ENCODE data around the gene P3H2.
"Not testable (repeated sequence)": the region's sequence is repeated elsewhere in the genome, so short reads cannot be mapped to it uniquely, and the experiment has no call there.

The P3H2 gene

GRCh38 chr3:190120269-190121060 lies at the start of gene P3H2:
TSS of gene P3H2 (minus strand) at chr3:190120897. CDS start at chr3:190120731, 166 bp downstream.
- Mint-ChIP-seq H3K27ac (no peak within 1 kb of the TSS), H3K27me3 (peaks cover 87% of the 10 kb centered on the region), H3K9me3 (no peaks in the 10 kb centered on the region), H3K4me3 (peak within 1 kb of the TSS; percentile 74 to 79), H3K4me1 (peaks cover 10% of the 10 kb centered on the region)
- ATAC-seq (peak; percentile 79), DNase-seq (peak; percentile 21 to 27)

GRCh38 chr3:190169877-190170276 lies 49.2 kb upstream of the P3H2 start:
- DNase-seq (no peak), ATAC-seq (no peak)
- H3K4me1 Mint-ChIP-seq: peaks cover 9% of the 10 kb centered on the region
- peaks cover 9% of the 10 kb centered on the region for H3K27me3 Mint-ChIP-seq
- H3K9me3 Mint-ChIP-seq: no peaks in the 10 kb centered on the region
- peak overlapping the region; percentile 42 to 77 for H3K27ac Mint-ChIP-seq
- H3K4me3 Mint-ChIP-seq: peak overlapping the region in 1 of 2 donors; percentile 29

- DNase-seq (no peak), ATAC-seq (no peak)
- Mint-ChIP-seq H3K4me3 (no peak overlapping the region), H3K9me3 (no peaks in the 10 kb centered on the region), H3K27me3 (peaks cover 3% of the 10 kb centered on the region), H3K4me1 (peaks cover 9% of the 10 kb centered on the region), H3K27ac (peak overlapping the region in 1 of 2 donors; percentile 77)
These were observed 48.5 kb upstream of the P3H2 start for GRCh38 chr3:190169243-190169642.

- H3K4me3 Mint-ChIP-seq: no peak overlapping the region
- H3K9me3 Mint-ChIP-seq: no peaks in the 10 kb centered on the region
- ATAC-seq (no peak), DNase-seq (no peak)
- peak overlapping the region in 1 of 2 donors; percentile 34 for H3K27ac Mint-ChIP-seq
- H3K4me1 Mint-ChIP-seq: peaks cover 9% of the 10 kb centered on the region
- H3K27me3 Mint-ChIP-seq: no peaks in the 10 kb centered on the region
These were observed 47.4 kb upstream of the P3H2 start for GRCh38 chr3:190167936-190168680.

- peaks cover 9% of the 10 kb centered on the region for H3K4me1 Mint-ChIP-seq
- H3K4me3 Mint-ChIP-seq: no peak overlapping the region
- peaks cover 0 to 7% of the 10 kb centered on the region in 2 donors for H3K9me3 Mint-ChIP-seq
- DNase-seq: no peak
- no peak for ATAC-seq
- no peak overlapping the region for H3K27ac Mint-ChIP-seq
- no peaks in the 10 kb centered on the region for H3K27me3 Mint-ChIP-seq
These were observed 46.3 kb upstream of the P3H2 start for GRCh38 chr3:190166948-190167347.

- no peak overlapping the region for H3K27ac Mint-ChIP-seq
- no peak for ATAC-seq
These were observed 44.6 kb upstream of the P3H2 start for GRCh38 chr3:190165253-190165652.

GRCh38 chr3:190162013-190162412 lies 41.3 kb upstream of the P3H2 start:
- not testable (repeated sequence) for H3K4me1 Mint-ChIP-seq, H3K4me3 Mint-ChIP-seq, H3K9me3 Mint-ChIP-seq, H3K27me3 Mint-ChIP-seq, ATAC-seq, H3K27ac Mint-ChIP-seq, DNase-seq

More at GRCh38 chr3:190165253-190165652, 44.6 kb upstream of the P3H2 start:
- peaks cover 9% of the 10 kb centered on the region for H3K4me1 Mint-ChIP-seq
- no peak for DNase-seq
- no peak overlapping the region for H3K4me3 Mint-ChIP-seq
- peaks cover 0 to 7% of the 10 kb centered on the region in 2 donors for H3K9me3 Mint-ChIP-seq
- H3K27me3 Mint-ChIP-seq: no peaks in the 10 kb centered on the region

GRCh38 chr3:190159902-190160435 lies 39.3 kb upstream of the P3H2 start:
- Mint-ChIP-seq H3K27me3 (peaks cover 7% of the 10 kb centered on the region), H3K9me3 (peaks cover 4 to 7% of the 10 kb centered on the region in 2 donors), H3K27ac (no peak overlapping the region), H3K4me1 (no peaks in the 10 kb centered on the region), H3K4me3 (no peak overlapping the region)
- no peak for DNase-seq
- ATAC-seq: no peak

GRCh38 chr3:190158261-190158660 lies 37.6 kb upstream of the P3H2 start:
- H3K4me3 Mint-ChIP-seq: no peak overlapping the region
- H3K4me1 Mint-ChIP-seq: no peaks in the 10 kb centered on the region
- DNase-seq: no peak
- peaks cover 4 to 7% of the 10 kb centered on the region in 2 donors for H3K9me3 Mint-ChIP-seq
- peaks cover 7% of the 10 kb centered on the region for H3K27me3 Mint-ChIP-seq
- no peak overlapping the region for H3K27ac Mint-ChIP-seq
- no peak for ATAC-seq

GRCh38 chr3:190155752-190156151 lies 35.1 kb upstream of the P3H2 start:
- H3K27ac Mint-ChIP-seq: peak overlapping the region in 1 of 2 donors; percentile 52
- H3K27me3 Mint-ChIP-seq: peaks cover 7% of the 10 kb centered on the region
- no peak for ATAC-seq
- DNase-seq: no peak
- peaks cover 0 to 4% of the 10 kb centered on the region in 2 donors for H3K9me3 Mint-ChIP-seq
- H3K4me3 Mint-ChIP-seq: no peak overlapping the region
- no peaks in the 10 kb centered on the region for H3K4me1 Mint-ChIP-seq

GRCh38 chr3:190150681-190151080 lies 30.0 kb upstream of the P3H2 start:
- Mint-ChIP-seq H3K27ac (no peak overlapping the region), H3K4me3 (no peak overlapping the region), H3K9me3 (no peaks in the 10 kb centered on the region), H3K4me1 (no peaks in the 10 kb centered on the region), H3K27me3 (peaks cover 6% of the 10 kb centered on the region)
- no peak for ATAC-seq
- DNase-seq: no peak

GRCh38 chr3:190149830-190150619 lies 29.3 kb upstream of the P3H2 start:
- Mint-ChIP-seq H3K27ac (peak overlapping the region in 1 of 2 donors; percentile 72), H3K27me3 (peaks cover 13% of the 10 kb centered on the region)
- not testable (repeated sequence) for ATAC-seq, DNase-seq, H3K9me3 Mint-ChIP-seq, H3K4me3 Mint-ChIP-seq, H3K4me1 Mint-ChIP-seq

- ATAC-seq, H3K27ac Mint-ChIP-seq, H3K4me3 Mint-ChIP-seq, H3K4me1 Mint-ChIP-seq, H3K9me3 Mint-ChIP-seq, DNase-seq: not testable (repeated sequence)
- peaks cover 18% of the 10 kb centered on the region for H3K27me3 Mint-ChIP-seq
These were observed 24.1 kb upstream of the P3H2 start for GRCh38 chr3:190144793-190145192.

GRCh38 chr3:190142041-190142440 lies 21.3 kb upstream of the P3H2 start:
- peaks cover 19% of the 10 kb centered on the region for H3K27me3 Mint-ChIP-seq
- no peaks in the 10 kb centered on the region for H3K9me3 Mint-ChIP-seq
- H3K4me3 Mint-ChIP-seq: no peak overlapping the region
- no peaks in the 10 kb centered on the region for H3K4me1 Mint-ChIP-seq
- ATAC-seq: no peak
- no peak overlapping the region for H3K27ac Mint-ChIP-seq
- DNase-seq: no peak

GRCh38 chr3:190139365-190139764 lies 18.7 kb upstream of the P3H2 start:
- Mint-ChIP-seq H3K27me3 (peaks cover 20% of the 10 kb centered on the region), H3K4me3 (no peak overlapping the region), H3K27ac (no peak overlapping the region), H3K4me1 (no peaks in the 10 kb centered on the region), H3K9me3 (no peaks in the 10 kb centered on the region)
- DNase-seq: no peak
- ATAC-seq: no peak
